Transverse colon (tissue), 4 donors: ENCODE measurements around the gene MMP10. TPM values are rescaled to one million over a fixed set of nuclear protein-coding genes. Genes with fewer than 3 reads are reported as not detected.

Experiments
- DNase-seq: peaks from one replicate; pipeline ENCODE4 v3.0.0-alpha.2; 2019
- H3K27ac ChIP-seq, 4 donors: fragments of 200-600 bp; sonication (generic); 2 replicates each; pipeline ENCODE4 v1.5.1; 2016 to 2018; ENCODE audit warnings: inconsistent platforms in 4 of 4
- H3K27me3 ChIP-seq: fragments of 200-600 bp; sonication (generic); 2 replicates; pipeline ENCODE4 v1.5.1; 2017; ENCODE audit warnings: inconsistent platforms
- H3K36me3 ChIP-seq, 4 donors: fragments of 200-600 bp; sonication (generic); 2 replicates each; pipeline ENCODE4 v1.5.1; 2017 to 2019; ENCODE audit warnings: inconsistent platforms in 4 of 4
- H3K4me1 ChIP-seq, 4 donors: fragments of 200-600 bp; sonication (generic); 2 replicates each; pipeline ENCODE4 v1.5.1; 2017 to 2020; ENCODE audit warnings: inconsistent platforms in 4 of 4
- H3K4me3 ChIP-seq, 4 donors: fragments of 200-600 bp; sonication (generic); 1 replicate in 1 of 4; 2 replicates in 3 of 4; pipeline versions ENCODE4 v1.5.1 to v1.6.1; 2017 to 2019; ENCODE audit warnings: inconsistent platforms in 4 of 4
- H3K9me3 ChIP-seq, 2 donors: fragments of 200-600 bp; sonication (generic); 2 replicates each; pipeline ENCODE4 v1.5.1; 2017 to 2019; ENCODE audit warnings: inconsistent platforms in 2 of 2
- CTCF ChIP-seq, 5 experiments: fragments of 200-600 bp in 3 of 5; fragments of 450-650 bp in 2 of 5; sonication (generic) in 3 of 5; IDR thresholded peaks; 1 replicate in 2 of 5; 2 replicates in 3 of 5; pipeline ENCODE4 v1.5.1; 2016 to 2017; ENCODE audit warnings: antibody characterized with exemption in 5 of 5, inconsistent platforms in 3 of 5, mild to moderate bottlenecking in 2 of 5, moderate library complexity in 1 of 5
- EP300 ChIP-seq: sonication (generic); formaldehyde crosslinking; IDR thresholded peaks from one replicate; pipeline ENCODE4 v1.6.1; 2017; ENCODE audit warnings: antibody characterized with exemption, low read depth
- POLR2A ChIP-seq: fragments of 450-650 bp; IDR thresholded peaks from one replicate; pipeline ENCODE4 v1.6.1; 2016; ENCODE audit warnings: antibody characterized with exemption, mild to moderate bottlenecking, moderate library complexity
- POLR2AphosphoS5 ChIP-seq, 3 donors: sonication (generic); formaldehyde crosslinking; IDR thresholded peaks; one replicate each; pipeline ENCODE4 v1.6.1; 2016; ENCODE audit warnings: antibody characterized with exemption in 3 of 3
- WGBS, 2 donors: methylation state at CpG; one replicate each; pipeline ENCODE4 v1.1.5; 2018; ENCODE audit warnings: low coverage in 1 of 2; 5-methylcytosine and 5-hydroxymethylcytosine counted together
- in situ Hi-C, 4 donors: fragments of 200-750 bp; cut with MboI; loops; one replicate each; pipeline versions ENCODE4 v1.15.0 to v1.15.1; 2017; ENCODE audit warnings: low sequenced_read_pairs in 3 of 4, low pct_ligation_motif_present in 1 of 4, low pct_unique_long_range_greater_than_20kb in 1 of 4
- intact Hi-C: fragments of 100-400 bp; cut with DNase I; formaldehyde crosslinking; loops from one replicate; pipeline ENCODE4 v1.15.1; 2023; ENCODE audit warnings: low total_unique reads
- total RNA-seq, 4 donors: library from RNA; depleted of rRNA; stranded (reverse); fragments of >200 nt; gene quantifications; one replicate each; pipeline ENCODE4 v1.1.0, GENCODE V29; 2016

MMP10 gene
- total RNA-seq, 4 donors from 2014 or later = 0.48 TPM; not detected in 3

DNA sequence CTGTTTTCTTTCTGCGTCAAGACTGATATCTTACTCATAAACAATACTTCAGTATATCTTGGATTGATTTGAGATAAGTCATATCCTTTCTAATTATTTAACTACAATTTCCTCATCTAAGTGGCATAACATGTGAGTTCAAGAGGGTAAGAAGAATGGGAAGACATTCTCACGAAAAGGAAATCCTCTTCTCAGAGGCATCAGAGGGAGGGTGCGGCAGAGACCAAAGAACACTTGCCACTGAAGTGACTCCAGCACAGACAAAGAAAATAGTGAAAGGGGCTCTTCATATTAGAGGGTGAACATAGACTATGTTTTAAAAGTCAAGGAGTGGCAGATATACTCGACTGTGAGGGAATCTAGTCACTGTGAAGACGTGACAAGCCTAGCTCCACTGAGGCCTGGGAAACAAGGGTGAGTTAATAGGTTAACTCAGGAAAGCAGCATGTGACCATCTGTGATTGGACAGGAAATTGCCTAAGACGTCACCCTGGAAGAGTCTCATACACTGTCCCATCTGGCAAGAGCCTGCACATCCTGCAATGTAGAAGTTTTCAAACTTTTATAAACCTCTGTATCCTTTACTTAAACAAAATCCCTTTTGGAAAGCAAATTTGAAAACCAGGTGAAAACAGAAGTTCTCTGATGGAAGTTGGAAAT is 19.4 kb upstream of the MMP10 start:
- Histone ChIP-seq H3K9me3 (no peaks in the 10 kb centered on the region), H3K36me3 (no peaks in the 10 kb centered on the region), H3K4me3 (no peak overlapping the region), H3K27me3 (no peaks in the 10 kb centered on the region), H3K4me1 (no peaks in the 10 kb centered on the region), H3K27ac (peak overlapping the region in 2 of 4 donors; percentile 1 to 11)
- no peak for DNase-seq
- TF ChIP-seq EP300 (no peak), POLR2A (no peak), CTCF (IDR thresholded peaks at IDR 0.05) (no peak), POLR2AphosphoS5 (IDR thresholded peaks at IDR 0.05) (no peak)
- intact Hi-C loops = no loop called here
- WGBS, 2 donors = 64 to 72% methylated on average over 6 of the region's 6 CpGs
- in situ Hi-C loops = no loop called here

DNA sequence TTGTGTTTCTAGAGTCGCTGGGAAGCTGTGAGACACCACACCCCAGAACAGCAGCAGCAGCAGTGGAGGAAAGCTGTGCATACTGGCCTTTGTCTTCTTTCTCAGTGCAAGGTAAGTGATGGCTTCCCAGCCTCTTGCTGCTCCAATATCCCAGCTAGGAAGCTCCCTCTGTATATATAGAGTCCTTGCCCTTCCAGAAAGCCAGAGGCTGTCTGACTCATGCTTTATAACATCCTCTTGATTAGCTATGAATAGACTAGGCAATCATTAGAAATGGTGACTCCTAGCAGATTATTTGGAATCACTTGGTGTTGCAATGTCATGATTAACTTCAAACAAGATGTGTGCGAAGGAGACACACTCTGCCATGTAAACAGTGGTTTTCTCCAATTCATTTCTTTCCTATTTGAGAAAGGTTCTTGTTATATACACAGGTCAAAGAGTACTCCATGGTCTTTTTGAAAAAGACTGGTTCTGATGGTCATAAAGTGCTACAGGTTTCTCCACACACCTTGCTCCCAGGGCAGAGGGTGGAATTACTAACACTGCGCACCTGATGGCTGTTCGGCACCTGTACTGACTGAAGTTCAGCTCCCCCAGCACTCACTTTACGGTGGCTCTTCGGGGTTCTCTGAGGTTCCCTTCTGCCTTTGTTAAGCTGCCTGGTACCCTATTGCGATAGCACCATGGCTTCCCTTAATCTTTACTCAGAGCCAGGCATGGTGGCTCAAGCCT is 17.8 kb upstream of the MMP10 start, which contains the start of gene MMP1:
Gene MMP1 (minus strand): TSS at position 149 of the 735 bp plus-strand sequence. CDS start 68 bp downstream, at position 81.
- no peaks in the 10 kb centered on the region for H3K9me3 ChIP-seq
- H3K36me3 ChIP-seq = no peaks in the 10 kb centered on the region
- TF ChIP-seq POLR2A (no peak), EP300 (no peak), CTCF (IDR thresholded peaks at IDR 0.05) (no peak), POLR2AphosphoS5 (IDR thresholded peaks at IDR 0.05) (no peak)
- no peaks in the 10 kb centered on the region for H3K27me3 ChIP-seq
- no peak within 1 kb of the TSS for H3K4me3 ChIP-seq
- peaks cover 0 to 11% (median 8%) of the 10 kb centered on the region in 4 donors for H3K4me1 ChIP-seq
- WGBS, 2 donors = 76 to 88% methylated on average over 4 to 7 of the region's 7 CpGs
- intact Hi-C loops (no loop called here), in situ Hi-C loops (no loop called here)
- no peak within 1 kb of the TSS for H3K27ac ChIP-seq
- no peak for DNase-seq

DNA sequence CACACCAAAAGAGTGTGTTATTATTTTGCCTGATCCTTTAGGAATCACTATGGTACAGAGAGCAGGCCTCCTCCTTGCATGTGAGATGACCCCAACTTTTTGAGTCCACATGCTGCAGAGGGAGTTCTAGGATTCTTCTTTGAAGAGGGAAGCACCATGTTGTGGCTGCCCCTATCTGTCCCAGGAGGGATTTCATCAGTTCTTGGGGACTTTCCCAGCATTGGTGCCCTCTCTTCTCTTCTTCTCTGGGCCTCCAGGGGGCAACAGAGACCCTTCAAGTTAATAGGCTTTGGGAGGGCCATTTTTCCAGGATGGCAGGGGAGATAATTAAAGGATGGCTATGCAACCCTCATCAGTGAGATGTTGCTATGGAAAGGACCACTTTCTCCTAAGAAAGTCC is 14.0 kb upstream of the MMP10 start:
- no peak for TF ChIP-seq POLR2A
- no peak for TF ChIP-seq POLR2AphosphoS5 (IDR thresholded peaks at IDR 0.05)
- no peak for DNase-seq
- peak overlapping the region in 1 of 4 donors; percentile 20 for H3K27ac ChIP-seq
- in situ Hi-C loops (no loop called here), intact Hi-C loops (no loop called here)
- H3K9me3 ChIP-seq = no peaks in the 10 kb centered on the region
- no peaks in the 10 kb centered on the region for H3K27me3 ChIP-seq
- H3K36me3 ChIP-seq = no peaks in the 10 kb centered on the region
- H3K4me1 ChIP-seq = peaks cover 0 to 11% (median 8%) of the 10 kb centered on the region in 4 donors
- H3K4me3 ChIP-seq = no peak overlapping the region

DNA sequence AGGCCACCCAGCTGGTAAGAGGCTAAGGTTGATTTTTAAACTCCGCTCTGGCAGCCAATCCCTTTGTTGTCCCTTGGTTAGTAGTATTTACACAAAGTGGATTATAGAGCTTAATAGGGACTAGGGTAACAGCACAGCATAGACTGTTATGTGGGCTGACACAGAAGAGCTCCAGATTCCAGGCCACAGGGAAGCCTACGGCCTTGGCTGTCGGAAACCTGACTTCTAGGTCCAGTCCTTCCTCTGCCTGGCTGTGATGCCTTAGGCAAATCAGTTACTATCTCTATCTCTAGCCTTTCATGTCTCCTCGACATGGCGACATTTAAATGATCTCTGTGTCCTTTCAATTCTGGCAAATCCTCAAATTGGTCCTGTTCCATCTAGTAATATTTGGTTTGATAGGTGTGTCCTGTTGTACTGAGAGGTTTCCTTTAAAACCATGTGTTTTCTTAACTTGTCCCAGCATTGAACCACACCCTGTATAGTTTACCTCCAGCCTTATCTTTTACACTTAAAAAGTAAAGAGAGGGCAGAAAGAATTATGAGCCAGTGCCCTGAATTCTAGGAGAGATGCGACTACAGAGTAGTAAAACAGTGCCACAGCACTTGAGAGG is 13.4 kb upstream of the MMP10 start:
- no peak for DNase-seq
- TF ChIP-seq POLR2AphosphoS5 (IDR thresholded peaks at IDR 0.05) (no peak), EP300 (no peak), POLR2A (no peak)
- in situ Hi-C loops = no loop called here
- Histone ChIP-seq H3K4me1 (peaks cover 0 to 11% (median 8%) of the 10 kb centered on the region in 4 donors), H3K27ac (peak overlapping the region in 2 of 4 donors; percentile 10 to 35), H3K9me3 (no peaks in the 10 kb centered on the region), H3K36me3 (no peaks in the 10 kb centered on the region), H3K4me3 (no peak overlapping the region), H3K27me3 (no peaks in the 10 kb centered on the region)
- WGBS, 2 donors = 13 to 35% methylated on average over 4 to 6 of the region's 6 CpGs
- intact Hi-C loops = no loop called here

- Histone ChIP-seq H3K36me3 (no peaks in the 10 kb centered on the region), H3K9me3 (no peaks in the 10 kb centered on the region), H3K4me1 (peaks cover 0 to 11% (median 8%) of the 10 kb centered on the region in 4 donors), H3K27ac (no peak overlapping the region), H3K4me3 (no peak overlapping the region), H3K27me3 (no peaks in the 10 kb centered on the region)
- no peak for TF ChIP-seq CTCF (IDR thresholded peaks at IDR 0.05)
- TF ChIP-seq EP300 = no peak
- TF ChIP-seq POLR2AphosphoS5 (IDR thresholded peaks at IDR 0.05) = no peak
- TF ChIP-seq POLR2A = no peak
- in situ Hi-C loops (no loop called here), intact Hi-C loops (no loop called here)
- DNase-seq = no peak
- WGBS, 2 donors = 82 to 89% methylated on average over 5 of the region's 5 CpGs
Measured at GRCh38 chr11:102792604-102793003, 12.2 kb upstream of the MMP10 start.
